GM10248 (cell line): ENCODE data around the gene SPATA17.

Experiments
- CTCF ChIA-PET: fragments of 300-600 bp; sonication (Branson Sonifier 250); formaldehyde crosslinking; extraction: SDS; loops from one replicate; lab custom pipeline; 2021; ENCODE audit warnings: antibody characterized with exemption; lab: Yijun Ruan, JAX
- POLR2A ChIA-PET: fragments of 350-650 bp; sonication (Branson Sonifier 250); formaldehyde crosslinking; extraction: SDS; loops from one replicate; lab custom pipeline; 2020; ENCODE audit warnings: antibody characterized with exemption; lab: Yijun Ruan, JAX
- DNase-seq: peaks from one replicate; pipeline ENCODE4 v3.0.0; 2012; ENCODE audit errors: extremely low spot score
- TF ChIP-seq, protein P1 (sequence below): IDR thresholded peaks from 2 replicates; pipeline ENCODE4 v1.5.1; 2012; ENCODE audit warnings: mild to moderate bottlenecking, low read depth; ENCODE audit errors: extremely low read depth, missing control alignments, control extremely low read depth

The SPATA17 gene

DNA sequence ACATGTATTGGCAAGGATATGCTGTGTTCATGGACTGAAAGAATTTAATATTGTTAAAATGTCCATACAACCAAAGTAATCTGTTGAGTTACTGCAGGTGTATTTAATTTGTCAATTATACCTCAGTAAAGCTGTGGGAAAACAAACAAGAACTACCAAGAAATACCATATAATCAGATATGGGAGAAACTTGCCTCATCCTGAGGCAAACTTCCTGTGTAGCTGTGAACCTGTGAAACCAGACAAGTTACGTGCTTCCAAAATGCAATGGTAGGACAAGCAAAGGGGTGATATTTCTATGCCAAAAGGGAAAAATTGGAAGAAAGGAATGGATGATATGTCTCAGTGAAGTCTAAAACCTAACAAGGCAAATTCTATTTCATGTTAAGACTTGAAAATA lies 174.6 kb downstream of the SPATA17 start:
- TF ChIP-seq, protein P1, sequence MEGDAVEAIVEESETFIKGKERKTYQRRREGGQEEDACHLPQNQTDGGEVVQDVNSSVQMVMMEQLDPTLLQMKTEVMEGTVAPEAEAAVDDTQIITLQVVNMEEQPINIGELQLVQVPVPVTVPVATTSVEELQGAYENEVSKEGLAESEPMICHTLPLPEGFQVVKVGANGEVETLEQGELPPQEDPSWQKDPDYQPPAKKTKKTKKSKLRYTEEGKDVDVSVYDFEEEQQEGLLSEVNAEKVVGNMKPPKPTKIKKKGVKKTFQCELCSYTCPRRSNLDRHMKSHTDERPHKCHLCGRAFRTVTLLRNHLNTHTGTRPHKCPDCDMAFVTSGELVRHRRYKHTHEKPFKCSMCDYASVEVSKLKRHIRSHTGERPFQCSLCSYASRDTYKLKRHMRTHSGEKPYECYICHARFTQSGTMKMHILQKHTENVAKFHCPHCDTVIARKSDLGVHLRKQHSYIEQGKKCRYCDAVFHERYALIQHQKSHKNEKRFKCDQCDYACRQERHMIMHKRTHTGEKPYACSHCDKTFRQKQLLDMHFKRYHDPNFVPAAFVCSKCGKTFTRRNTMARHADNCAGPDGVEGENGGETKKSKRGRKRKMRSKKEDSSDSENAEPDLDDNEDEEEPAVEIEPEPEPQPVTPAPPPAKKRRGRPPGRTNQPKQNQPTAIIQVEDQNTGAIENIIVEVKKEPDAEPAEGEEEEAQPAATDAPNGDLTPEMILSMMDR: no peak
- DNase-seq: no peak
- CTCF ChIA-PET: interaction anchor here (1.2 kb wide), 2 partner anchors 14 to 20 kb away, joined by 3 read pairs; no protein-coding TSS in a partner anchor
- POLR2A ChIA-PET: no interaction called here

DNA sequence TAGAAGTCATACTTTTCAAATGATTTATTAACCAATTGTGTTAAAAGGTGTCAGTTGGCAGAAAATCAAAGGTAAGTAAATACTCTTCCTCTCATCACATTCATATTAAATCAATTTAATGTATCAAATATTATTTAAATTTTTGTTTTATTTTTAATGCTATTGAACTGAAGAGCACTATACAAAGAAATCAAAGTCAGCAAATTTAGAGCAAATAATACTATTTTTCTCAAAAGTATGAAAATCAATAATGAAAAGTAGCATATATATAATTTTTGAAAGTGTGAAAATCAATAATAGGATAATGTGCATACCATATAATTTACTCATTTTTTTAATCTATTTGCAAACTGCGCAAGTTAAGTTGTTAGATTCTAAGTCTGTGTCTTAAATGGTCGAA lies 181.0 kb downstream of the SPATA17 start:
- CTCF ChIA-PET: no interaction called here
- DNase-seq: no peak
- TF ChIP-seq, protein P1: no peak
- POLR2A ChIA-PET: no interaction called here

DNA sequence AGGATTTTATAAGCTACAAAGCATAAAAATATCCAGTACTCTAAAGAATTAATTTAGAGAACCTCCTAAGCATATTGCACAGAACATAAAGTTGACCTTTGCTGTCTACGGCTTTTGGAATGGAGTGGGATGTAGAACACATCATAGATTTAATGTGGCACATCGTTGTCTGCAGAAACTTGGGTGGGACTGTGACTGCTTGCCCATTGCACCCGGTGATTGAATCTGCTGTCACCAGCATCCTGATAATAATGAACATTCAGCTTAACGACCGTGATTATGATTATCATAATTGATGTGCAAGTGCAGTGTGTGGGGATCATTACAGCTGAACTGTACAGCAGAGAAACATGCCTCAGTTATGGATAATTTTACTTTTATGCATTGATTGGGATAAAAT lies 181.9 kb downstream of the SPATA17 start:
- CTCF ChIA-PET: no interaction called here

DNA sequence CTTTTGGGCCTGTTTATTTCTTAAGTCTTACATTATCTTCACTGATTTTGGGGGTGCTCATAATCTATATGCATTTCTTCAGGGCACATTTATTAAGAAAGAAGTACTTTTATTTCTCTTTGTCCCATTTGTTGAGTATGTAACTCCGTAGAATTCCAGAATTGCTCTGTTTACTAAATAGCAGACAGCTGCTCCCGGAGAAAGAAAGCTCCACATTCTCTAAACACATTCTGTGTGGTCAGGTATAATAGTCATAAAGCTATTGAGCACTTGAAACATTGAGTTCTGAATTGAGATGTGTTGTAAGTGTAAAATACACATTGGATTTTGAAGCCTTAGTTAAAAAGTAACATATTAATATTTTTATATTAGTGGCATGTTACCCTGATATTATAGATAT lies 206.5 kb downstream of the SPATA17 start:
- ChIA-PET POLR2A (no interaction called here), CTCF (interaction anchor here (1.2 kb wide), 1 partner anchor 12 kb away, joined by 5 read pairs; no protein-coding TSS in a partner anchor)
- TF ChIP-seq, protein P1: no peak
- no peak for DNase-seq

More for the DNA sequence above, 181.9 kb downstream of the SPATA17 start:
- DNase-seq: no peak
- POLR2A ChIA-PET: no interaction called here
- TF ChIP-seq, protein P1: no peak

DNA sequence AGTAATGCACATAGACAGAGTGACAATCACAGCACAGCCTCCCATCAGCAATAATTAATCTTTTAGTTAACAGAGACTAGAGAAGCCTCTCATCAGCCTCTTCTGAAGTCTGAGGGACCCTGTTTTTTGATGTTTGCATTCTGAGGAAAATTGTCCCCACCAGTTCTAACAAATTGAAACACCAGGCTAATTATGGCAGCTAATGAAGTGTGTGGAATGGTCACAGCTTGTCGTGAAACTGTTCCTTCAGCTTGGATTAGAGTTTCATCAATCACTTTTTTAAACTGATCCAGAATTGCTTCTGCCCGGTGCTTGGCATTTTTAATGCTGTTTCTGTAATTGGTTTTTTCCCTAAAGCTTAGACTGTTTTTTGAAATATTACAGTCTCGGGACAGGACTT lies 208.0 kb downstream of the SPATA17 start:
- ChIA-PET CTCF (no interaction called here), POLR2A (no interaction called here)
- DNase-seq: no peak
- TF ChIP-seq, protein P1: no peak

DNA sequence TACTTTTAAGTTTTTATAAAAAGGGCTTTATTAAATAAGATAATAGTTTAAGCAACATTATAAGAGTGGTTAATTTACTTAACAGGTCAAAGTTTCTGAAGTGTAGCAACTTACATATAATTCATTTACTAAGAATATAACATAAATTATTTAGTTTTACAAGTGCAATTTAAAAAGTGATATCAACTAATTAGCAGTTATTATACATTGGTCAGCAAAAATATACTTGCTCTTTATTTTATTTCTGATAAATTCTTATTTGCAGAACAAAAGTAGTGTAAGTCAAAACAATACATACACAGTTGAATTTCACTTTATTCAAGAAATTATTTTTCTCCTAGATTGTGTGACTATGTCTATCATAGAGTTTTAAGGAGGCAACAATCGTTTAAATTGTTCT lies 215.6 kb downstream of the SPATA17 start:
- POLR2A ChIA-PET: no interaction called here
- CTCF ChIA-PET: no interaction called here

More for the DNA sequence above, 215.6 kb downstream of the SPATA17 start:
- DNase-seq: no peak
- TF ChIP-seq, protein P1: no peak
